Erythroblast (primary cell): ENCODE data around the gene TMCC3.
"Not testable (repeated sequence)": the region's sequence is repeated elsewhere in the genome, so short reads cannot be mapped to it uniquely, and the experiment has no call there.

Experiments
- DNase-seq, 2 experiments: peaks; one replicate each; lab custom pipeline; 2025; lab: John Stamatoyannopoulos, UW
- GATA1 ChIP-seq: IDR thresholded peaks from 2 replicates; pipeline ENCODE4 v1.6.1; 2011; ENCODE audit warnings: low read depth, mild to moderate bottlenecking, control low read depth, low read length, moderate library complexity
- POLR2A ChIP-seq: IDR thresholded peaks from 2 replicates; pipeline ENCODE4 v1.6.1; 2011; ENCODE audit warnings: mild to moderate bottlenecking, low read length

Gene TMCC3, protein sequence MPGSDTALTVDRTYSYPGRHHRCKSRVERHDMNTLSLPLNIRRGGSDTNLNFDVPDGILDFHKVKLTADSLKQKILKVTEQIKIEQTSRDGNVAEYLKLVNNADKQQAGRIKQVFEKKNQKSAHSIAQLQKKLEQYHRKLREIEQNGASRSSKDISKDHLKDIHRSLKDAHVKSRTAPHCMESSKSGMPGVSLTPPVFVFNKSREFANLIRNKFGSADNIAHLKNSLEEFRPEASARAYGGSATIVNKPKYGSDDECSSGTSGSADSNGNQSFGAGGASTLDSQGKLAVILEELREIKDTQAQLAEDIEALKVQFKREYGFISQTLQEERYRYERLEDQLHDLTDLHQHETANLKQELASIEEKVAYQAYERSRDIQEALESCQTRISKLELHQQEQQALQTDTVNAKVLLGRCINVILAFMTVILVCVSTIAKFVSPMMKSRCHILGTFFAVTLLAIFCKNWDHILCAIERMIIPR

DNA sequence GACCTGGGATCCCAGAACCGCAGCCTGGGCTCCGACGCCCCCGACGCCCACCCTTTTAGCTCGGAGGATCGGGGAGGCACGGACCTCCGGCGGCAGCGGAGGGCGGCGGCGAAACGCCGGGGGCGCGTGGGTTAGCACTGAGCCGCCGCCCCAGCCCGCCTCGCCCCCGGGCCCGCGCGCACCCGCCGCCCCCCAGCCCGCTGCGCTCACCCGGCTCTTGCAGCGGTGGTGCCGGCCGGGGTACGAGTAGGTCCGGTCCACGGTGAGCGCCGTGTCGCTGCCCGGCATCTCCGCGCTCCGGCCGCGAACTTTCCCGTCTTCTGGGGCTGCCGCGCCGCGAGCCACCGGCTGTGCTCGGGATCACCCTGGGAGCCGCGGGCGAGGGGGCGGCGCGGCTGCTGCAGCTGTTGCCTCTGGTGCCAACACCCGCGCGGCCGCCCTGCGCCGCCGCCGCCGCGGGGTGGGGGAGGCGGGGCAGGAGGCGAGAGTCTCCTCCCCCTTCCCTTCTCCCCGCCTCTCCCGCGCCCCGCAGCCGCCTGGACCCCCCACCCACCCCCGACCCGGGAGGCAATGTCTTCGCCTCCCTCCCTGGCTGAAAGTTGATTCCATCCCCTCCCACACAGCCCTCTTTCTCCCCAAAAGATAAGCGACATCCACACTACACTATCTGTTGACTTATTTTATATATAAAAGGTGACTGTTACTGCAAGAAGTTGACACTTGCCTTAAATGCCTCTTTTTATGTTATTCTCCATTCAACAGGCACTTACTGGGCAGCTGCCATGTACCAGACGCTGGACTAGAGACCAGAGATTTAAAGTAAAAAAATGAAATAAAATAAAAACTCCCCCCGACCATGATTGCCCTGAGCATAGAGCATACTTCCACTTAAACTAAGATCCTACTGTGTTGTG lies at the start of gene TMCC3:
Gene TMCC3 (minus strand): TSS at position 415 of the 914 bp plus-strand sequence. CDS start 127 bp downstream, at position 288.
- DNase-seq = peak; percentile 16 to 22
- TF ChIP-seq GATA1 = no peak
- TF ChIP-seq POLR2A = no peak

DNA sequence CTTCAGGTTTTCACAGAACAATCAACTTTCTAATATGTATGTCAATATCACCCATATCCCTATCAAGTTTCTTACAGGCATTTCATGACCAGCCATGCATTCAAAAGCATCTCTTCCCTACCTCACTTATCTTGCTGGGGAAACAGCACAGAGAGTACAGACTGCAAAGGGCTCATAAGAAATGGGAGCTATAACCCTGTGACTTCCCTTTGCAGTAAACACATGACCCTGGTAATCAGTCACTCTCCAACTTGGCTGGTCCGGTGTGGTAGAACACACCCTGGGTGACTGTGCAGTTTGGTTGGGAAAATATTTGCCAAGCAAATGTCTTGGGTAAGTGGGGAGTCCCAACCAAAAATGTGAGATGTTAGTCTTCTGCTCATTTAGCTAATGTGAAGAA lies 49.4 kb upstream of the TMCC3 start:
- TF ChIP-seq GATA1 (no peak), POLR2A (no peak)
- DNase-seq = peak; percentile 66 to 71

DNA sequence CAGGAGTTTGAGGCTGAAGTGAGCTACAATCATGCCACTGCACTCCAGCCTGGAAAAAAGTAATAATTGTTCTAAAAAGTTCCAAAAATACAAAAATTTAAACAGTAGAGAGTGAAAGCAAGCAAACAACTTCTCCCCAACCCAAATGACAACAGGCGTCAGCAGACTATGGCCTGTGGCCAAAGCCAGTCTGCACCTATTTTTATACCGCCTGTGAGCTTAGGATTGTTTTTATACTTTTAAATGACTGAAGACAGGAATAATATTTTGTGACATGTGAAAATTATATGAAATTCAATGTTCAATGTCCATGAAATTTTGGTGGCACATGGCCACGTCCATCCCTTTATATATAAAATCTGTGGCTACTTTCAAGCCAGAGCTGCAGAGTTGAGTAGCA lies 48.2 kb upstream of the TMCC3 start:
- no peak for TF ChIP-seq GATA1
- no peak for TF ChIP-seq POLR2A
- no peak for DNase-seq

DNA sequence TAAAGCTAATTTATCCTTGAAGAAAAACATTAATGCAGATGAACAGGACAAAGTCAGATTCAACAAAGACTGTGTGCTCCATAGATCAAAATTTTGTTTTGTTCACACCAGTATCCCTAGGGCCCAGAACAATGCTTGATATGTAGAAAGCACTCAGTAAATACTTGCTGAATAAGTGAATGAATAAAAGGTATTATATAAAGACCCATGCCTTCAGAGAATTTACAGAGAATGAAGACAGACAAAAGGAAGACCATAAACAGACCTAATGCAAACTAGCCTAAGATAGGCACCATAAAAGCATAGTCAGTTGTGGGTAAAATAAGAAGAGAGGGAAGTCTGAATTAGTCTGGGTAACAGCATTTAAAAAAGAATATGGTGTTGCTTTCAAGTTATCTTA lies 47.3 kb upstream of the TMCC3 start:
- no peak for DNase-seq
- TF ChIP-seq GATA1 (no peak), POLR2A (no peak)

DNA sequence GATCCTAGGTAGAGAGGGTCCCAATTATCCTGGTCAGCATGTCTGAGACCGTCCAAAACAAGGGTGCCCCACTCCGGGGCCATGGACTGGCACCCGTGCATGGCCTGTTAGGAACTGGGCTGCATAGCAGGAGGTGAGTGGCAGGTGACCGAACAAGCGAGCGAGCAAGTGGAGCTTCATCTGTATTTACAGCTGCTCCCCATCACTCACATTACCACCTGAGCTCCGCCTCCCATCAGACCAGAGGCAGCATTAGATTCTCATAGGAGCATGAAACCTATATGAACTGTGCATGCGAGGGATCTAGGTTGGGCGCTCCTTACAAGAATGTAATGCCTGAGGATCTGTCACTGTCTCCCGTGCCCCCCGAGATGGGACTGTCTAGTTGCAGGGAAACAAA lies 44.4 kb upstream of the TMCC3 start:
- TF ChIP-seq GATA1 (no peak), POLR2A (no peak)
- no peak for DNase-seq

DNA sequence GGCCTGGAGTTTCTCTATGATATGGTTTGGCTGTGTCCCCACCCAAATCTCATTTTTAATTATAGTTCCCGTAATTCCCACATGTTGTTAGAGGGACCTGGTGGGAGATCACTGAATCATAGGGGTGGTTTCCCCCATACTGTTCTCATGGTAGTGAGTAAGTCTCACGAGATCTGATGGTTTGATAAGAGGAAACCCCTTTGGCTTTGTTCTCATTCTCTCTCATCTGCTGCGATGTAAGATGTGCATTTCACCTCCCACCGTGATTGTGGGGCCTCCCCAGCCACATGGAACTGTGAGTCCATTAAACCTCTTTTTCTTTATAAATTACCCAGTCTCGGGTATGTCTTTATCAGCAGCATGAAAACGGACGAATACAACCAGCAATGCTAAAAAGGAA lies 42.5 kb upstream of the TMCC3 start:
- not testable (repeated sequence) for DNase-seq

DNA sequence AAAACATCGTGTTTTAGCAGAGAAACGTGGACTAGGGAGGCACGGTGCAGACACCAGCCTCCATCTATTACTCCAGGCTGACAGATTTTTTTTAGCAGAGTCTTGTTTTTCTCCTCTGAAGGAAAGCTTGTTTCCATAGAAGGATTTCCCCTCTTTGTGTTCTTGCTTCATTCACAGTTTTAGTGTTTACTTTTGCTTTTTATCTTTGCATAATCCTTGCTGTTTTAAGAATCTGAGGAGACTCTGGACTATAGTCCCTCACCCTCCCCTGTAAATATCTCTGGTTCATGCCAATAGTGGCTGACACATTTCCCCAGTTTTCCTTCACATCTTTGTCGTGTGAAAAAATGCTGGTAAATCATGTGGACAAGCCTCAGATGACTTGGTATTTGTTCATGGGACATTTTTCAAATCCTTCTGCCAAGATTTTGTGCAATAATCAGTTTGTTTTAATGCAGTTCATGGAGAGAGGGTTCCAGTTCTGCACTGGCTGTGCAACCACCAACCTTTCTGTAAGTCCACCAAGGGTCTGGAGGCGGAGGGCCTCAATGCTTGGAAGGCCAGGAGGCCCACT lies 39.9 kb upstream of the TMCC3 start:
- TF ChIP-seq POLR2A (no peak), GATA1 (no peak)
- no peak for DNase-seq

DNA sequence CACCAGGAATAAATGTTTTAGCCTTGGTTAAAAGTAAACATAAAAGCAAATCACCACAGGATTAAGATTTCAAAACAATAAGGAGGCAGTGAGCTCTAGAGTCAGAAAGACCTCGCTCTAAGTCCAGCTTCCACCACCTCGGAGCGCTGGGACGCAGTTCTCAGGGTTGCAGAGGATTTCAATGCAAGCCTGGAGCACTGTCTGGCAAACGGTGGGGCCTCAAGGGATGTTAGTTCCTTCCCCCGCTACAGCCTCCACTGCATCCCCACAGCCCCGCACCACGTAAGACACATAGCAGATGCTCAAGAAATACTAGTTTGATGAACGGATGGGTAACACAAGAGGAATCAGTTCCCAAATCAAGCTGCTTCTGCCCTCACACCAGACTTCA lies 39.3 kb upstream of the TMCC3 start:
- no peak for TF ChIP-seq GATA1
- TF ChIP-seq POLR2A = no peak
- no peak for DNase-seq

DNA sequence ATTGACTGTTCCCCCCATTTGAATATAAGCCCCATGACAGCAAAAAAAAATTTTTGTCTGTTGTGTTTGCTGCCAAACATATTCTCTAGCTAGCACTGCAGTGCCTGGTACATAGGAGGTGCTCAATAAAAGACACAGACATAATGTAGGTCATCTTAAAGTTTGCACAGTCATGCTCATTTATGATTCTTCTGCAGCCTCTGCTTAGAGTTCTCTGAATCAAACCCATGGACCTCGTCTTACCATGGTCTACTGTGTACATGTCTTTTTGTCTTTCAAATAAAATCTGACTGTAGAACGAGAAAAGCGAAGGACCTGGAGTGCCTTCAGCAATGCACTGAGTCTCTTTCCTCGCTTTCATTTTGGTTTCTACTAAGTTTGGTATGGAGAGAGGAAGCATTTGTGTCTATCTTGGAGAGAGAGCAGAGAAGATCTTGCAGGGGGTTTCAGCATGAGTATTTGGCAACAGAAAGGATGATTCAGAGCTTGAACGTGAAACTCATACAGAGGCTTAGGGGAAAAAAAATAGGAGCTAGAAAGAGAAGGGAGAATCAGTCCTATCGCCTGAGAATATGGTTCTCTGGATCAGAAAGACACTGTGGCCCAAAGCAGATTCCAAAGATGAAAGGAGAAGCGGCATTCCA lies 38.8 kb upstream of the TMCC3 start:
- no peak for DNase-seq
- no peak for TF ChIP-seq GATA1
- no peak for TF ChIP-seq POLR2A

DNA sequence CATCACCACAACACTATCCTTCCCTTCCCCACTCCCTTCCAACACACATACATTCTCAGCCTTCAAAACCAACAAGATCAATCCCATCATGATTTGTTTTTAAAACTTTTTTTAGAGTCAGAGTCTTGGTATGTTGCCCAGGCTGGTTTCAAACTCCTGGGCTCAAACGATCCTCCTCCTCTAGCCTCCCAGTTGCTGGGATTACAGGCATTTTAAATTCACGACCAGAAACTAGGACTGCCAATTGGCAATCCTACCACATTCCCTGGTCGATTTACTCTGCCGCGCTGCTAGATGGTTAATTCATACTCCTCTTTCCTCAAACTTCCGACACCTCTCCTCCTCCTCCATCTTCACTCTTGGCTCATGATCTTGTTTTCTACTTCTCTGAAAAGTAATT lies 37.5 kb upstream of the TMCC3 start:
- DNase-seq = no peak
- TF ChIP-seq POLR2A = no peak
- no peak for TF ChIP-seq GATA1

DNA sequence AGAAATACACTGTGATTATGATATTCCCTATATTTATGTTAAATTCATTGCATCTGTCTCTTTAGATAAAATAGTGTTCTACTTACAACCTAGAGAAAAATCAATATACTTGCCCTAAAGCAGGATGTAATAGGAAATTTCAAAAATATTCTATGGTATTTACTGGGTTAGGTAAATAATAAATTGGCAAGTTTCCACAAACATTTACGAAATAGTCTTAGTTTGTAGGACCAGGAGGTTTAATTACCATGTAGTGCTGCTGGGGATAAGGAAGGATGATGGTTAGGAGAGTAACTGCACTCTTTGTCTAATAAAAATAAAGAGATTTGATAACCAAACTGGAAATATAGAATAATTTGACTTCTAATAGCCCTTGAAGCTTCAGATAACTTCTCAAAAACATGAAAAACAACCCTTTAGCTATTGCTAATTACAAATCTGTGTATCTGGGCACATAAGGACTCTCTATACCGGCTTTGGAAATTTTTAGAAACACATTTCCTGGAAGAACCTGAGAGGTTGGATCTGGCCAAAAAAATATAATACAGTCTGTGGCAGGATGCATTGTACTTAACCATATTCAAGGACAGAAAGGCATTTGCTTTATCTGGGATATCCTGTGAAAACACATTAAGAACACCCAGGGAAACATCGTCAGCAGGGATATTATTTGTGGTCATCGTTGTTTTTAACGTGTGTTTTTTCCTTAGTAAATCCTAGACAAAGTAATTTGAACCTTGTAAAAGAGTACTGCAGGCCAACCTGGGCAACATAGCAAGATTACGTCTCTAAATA lies 36.7 kb upstream of the TMCC3 start:
- TF ChIP-seq GATA1 (no peak), POLR2A (no peak)
- no peak for DNase-seq

DNA sequence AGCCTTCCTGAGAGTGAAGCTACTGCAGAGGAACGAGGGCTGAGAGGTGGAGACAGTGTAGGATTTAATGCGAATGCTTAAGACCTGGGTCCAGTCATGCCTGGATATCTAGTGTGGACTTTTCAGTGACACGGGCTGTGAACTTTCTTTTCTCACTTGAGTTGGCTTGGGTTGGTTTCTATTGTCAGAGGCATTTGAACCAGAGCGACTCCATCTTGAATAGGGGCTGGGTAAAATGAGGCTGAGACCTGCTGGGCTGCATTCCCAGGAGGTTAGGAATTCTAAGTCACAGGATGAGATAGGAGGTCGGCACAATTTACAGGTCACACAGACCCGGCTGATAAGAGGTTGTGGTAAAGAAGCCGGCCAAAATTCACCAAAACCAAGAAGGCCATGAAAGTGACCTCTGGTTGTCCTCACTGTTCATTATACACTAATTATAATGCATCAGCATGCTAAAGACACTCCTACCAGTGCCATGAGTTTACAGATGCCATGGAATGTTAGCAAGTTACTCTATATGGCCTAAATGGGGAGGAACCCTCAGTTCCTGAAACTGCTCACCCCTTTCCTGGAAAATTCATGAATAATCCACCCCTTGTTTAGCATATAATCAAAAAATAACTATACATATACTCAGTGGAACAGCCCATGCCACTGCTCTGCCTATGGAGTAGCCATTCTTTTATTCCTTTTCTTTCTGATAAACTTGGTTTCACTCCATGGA lies 34.2 kb upstream of the TMCC3 start:
- DNase-seq = no peak
- TF ChIP-seq POLR2A (no peak), GATA1 (no peak)
